ENCODE data around the gene GSTA4.
"Not testable (repeated sequence)": the region's sequence is repeated elsewhere in the genome, so short reads cannot be mapped to it uniquely, and the experiment has no call there.

The GSTA4 gene

DNA sequence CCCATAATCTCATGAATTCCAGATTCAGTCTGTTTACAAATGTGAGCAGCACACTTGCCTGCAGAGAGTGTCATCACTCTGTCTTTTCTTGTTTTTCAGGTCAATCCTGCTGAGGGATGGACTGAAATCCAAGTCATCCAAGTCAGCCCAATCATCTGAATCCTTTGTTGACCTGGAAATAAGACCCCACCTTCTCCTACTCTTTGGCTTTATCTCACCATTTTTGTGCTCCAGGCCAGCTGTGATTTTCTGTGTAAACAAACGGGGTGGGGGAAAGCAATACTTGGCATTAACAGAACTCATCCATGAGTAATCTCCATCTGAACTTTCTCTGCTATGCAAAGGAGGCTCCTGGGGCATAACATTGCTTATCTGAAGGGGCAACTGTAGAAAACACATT lies 16.9 kb upstream of the GSTA4 start:
- no peak for DNase-seq

DNA sequence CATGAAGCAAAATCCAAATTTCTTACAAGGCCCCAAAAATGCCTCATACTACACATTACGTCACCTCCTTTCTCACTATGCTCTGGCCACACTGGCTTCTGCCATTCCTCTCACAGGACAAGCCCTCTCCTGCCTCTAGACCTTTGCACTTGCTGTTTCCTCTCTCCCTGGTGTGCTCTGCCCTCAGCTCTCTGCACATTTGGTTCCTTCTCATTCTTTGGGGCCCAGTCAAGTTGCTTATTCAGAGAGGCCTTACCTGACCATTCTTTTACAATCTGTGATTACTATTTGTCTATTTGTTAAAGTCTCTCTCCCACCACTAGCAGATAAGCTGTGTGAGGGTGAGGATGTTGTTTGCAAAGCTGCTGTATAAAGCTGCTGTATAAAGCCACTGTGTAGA lies 15.4 kb upstream of the GSTA4 start:
- DNase-seq = no peak

- no peak for DNase-seq
Observed at GRCh38 chr6:53009511-53009910, 14.4 kb upstream of the GSTA4 start.

- DNase-seq = no peak
Observed at GRCh38 chr6:53009056-53009455, 14.0 kb upstream of the GSTA4 start.

DNA sequence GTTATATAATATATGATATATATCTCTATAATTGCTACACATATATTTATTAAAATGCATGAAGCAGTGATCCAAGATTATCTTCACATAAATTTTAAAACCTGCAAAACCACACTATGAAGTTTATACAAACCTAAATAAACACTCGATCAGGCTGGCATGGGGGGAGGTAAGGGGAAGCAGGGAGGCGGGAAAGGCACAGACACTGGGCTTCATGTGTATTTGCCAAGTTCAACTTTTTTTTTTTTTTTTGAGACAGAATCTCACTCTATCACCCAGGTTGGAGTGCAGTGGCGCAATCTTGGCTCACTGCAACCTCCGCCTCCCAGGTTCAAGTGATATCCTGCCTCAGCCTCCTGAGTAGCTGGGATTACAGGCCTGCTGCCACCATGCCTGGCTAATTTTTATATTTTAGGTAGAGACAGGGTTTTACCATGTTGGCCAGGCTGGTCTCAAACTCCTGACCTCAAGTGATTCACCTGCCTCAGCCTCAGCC lies 13.2 kb upstream of the GSTA4 start:
- DNase-seq = not testable (repeated sequence)

DNA sequence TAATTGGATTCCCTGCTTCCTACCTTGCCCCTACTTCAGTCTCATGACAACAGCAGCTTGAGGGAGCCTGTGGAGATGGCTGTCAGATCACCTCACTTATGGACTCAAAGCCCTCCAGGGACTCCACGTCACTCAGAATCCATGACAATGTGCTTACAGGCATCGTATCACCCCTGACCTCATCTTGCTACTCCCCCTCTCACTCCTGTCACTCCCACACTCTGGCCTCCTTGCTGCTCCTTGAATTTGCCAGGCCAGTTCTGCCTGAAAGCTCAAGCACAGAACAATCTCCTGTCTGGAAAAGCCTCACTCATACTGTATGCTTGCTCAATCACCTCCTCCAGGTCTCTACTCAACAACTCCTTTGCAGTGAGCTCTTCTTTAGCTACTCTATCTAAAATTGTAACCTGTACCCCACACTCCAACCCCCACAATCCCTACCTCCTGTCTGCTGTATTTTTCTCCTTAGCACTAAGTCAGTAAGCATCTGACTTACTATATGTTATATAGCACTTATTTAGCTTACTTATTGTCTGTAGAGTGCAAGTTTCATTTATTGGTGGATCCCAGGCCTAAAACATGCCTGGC lies 10.7 kb upstream of the GSTA4 start:
- DNase-seq = no peak

DNA sequence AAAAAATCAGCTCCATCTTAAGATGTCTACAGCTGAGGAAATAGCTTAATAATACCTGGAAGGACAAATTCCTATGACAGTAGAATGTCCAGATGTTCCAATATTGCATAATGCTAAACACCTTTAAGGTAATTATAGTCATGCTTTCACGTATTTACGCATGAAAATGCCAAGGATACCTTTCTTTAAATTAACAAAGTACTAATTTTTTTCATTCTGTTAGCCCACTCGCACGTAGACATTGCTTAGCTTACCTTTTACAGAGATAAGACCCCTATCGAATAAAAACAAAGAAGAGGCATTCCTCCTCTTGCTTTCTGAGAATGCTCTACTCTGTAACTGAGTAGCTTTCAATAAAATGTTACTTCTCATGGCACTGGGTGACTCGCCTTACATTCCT lies 4.4 kb upstream of the GSTA4 start:
- DNase-seq = no peak

- DNase-seq = no peak
Observed at GRCh38 chr6:52998603-52999002, 3.5 kb upstream of the GSTA4 start.

DNA sequence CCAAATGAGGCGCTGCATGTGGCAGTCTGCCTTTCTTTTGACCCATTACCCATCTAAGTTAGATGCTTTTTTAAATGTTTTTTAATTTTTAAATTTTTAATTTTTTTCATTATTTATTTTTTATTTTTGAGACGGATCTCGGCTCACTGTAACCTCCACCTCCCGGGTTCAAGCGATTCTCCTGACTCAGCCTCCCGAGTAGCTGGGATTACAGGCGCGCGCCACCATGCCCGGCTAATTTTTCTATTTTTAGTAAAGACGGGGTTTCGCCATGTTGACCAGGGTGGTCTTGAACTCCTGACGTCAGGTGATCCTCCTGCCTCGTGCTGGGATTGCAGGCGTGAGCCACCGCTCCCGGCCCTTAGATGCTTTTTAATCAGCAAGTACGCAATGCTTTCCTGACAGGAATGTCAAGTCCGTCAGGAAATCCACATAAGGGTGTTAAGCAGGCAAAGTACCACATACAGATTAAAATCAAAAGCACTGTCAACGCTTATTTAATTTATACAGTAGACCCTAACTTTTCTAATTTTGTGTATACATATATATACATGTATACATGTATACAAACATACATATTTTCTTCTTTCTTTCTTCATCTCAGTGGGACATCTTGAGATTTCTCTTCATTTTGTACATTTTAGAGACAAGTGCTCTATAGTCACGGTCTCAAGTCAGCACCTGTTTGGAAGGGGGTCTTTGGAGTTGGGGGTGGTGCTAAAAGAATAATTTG lies 995 bp upstream of the GSTA4 start:
- DNase-seq = peak; percentile 39

DNA sequence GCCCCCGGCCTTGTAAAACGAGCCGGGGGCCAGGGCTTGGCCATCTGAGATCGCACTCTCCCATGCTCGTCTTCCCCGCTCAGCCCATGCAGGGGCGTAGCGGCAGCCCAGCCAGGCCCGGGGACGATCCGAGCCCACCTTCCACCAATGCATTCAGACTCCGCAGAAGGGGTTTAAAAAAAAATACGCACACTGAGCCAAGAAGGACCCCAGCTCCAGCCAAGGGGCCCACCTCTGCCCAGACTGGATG lies 320 bp downstream of the GSTA4 start:
- DNase-seq = peak; percentile 50

- DNase-seq = no peak
Observed at GRCh38 chr6:52994031-52994838, 849 bp downstream of the GSTA4 start.

DNA sequence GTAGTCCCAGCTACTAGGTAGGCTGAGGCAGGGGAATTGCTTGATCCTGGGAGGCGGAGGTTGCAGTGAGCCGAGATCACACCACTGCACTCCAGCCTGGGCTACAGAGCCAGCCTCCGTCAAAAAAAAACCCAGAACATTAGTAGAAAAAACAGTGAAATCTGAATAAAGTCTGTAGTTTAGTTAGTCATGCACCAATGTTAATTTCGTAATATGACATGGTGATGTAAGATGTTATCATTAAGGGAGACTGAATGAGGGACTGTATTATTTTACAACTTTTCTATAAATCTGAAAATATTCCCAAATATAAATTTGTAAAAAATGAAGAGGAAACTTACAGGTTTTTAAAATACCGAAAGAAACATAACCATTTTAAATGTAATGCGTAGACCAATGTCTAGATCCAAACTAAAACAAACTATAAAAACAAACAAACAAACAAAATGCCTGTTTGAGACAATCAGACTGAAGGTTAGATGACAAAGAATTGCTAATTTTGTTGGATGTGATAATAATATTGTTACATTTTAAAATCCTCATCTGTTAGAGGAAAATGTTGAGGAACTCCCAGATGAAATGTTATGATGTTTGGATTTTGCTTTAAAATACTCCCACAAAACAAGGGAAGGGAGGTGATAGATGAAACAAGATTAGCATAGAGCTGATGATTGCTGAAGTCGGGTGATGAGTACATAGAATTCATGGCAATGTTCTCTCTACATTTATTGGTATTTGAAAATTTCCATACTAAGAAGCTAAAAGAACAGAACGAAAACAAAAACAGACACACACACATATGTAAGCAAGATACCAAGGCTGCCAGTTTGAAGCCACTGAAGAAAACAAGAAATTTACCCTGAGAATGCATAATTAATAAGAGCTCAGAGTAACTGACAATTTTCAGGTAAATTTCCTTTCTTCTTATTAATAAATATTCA lies 1.8 kb downstream of the GSTA4 start:
- no peak for DNase-seq

GRCh38 chr6:52990342-52990741 lies 4.7 kb downstream of the GSTA4 start:
- DNase-seq = no peak

DNA sequence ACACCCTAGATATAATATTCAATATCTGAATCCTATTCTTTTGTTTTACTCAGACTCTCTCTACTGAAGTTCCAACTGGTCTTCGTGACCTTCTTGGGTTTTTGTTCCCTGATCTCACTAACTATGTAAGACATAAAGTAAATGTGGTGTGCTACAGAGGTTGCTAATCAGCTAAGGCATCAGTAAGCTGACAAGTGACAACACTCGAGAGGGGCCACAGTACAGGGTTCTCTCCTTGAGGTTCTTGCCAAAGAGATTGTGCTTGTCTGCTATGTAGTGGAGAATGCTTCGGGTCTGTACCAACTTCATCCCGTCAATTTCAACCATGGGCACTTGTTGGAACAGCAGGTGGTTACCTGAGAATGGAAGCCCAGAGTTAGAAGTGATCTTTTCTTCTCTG lies 9.9 kb downstream of the GSTA4 start:
- DNase-seq = no peak

- DNase-seq = no peak
Observed at GRCh38 chr6:52984247-52984646, 10.8 kb downstream of the GSTA4 start.

GRCh38 chr6:52983159-52983848 lies 11.8 kb downstream of the GSTA4 start:
- DNase-seq = no peak

GRCh38 chr6:52982680-52983079 lies 12.4 kb downstream of the GSTA4 start:
- DNase-seq = no peak

- no peak for DNase-seq
Observed at GRCh38 chr6:52981222-52981900, 13.7 kb downstream of the GSTA4 start.

- peak; percentile 44 for DNase-seq
Observed at GRCh38 chr6:52976591-52977035, 18.5 kb downstream of the GSTA4 start.

DNA sequence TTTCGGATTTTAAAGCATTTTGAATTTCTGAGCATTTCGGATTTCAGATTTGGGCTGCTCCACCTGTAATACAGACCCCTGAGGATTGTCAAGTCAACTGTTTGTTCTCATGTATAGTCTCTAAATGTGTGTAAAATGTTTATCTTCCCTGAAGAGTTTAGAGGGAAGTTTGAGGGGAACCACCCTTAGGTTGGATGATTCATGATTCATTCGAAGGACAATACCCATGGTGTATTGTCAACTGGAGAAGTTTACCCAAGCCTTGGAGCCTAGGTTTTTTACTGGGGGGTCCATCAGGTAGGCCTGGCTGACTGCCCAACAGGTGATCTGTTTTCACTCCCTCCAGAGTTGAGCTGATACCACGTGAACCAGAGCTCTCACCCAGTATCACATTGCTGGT lies 18.9 kb downstream of the GSTA4 start:
- DNase-seq = no peak

- no peak for DNase-seq
Observed at GRCh38 chr6:52975580-52975979, 19.5 kb downstream of the GSTA4 start.

DNA sequence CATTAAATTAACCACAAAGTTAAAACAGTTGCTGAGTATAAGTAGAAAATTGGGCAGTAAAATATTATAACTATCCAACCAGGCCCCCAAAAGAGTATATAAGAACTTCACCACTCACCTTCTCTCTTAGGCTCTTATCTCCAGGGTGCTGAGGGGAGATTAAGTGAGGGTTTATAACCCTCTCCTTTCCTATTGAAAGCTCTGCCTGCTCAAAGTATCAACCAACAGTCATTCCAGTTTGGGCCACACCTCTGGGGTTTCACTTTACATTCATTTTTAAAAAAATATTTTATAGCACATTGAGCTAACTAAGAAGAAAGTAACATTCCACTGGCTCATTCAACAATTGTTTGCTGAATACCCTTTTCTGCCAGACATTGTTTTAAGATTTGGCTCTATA lies 22.1 kb downstream of the GSTA4 start:
- DNase-seq = no peak
